HS-5 (cell line): Measurements from ENCODE around the gene RABEP2.
"Not testable (repeated sequence)": the region's sequence is repeated elsewhere in the genome, so short reads cannot be mapped to it uniquely, and the experiment has no call there.

ENCODE experiments used
- DNase-seq: peaks from one replicate; pipeline ENCODE4 v3.0.0-alpha.2; 2012; ENCODE audit warnings: low read depth

RABEP2 gene, protein sequence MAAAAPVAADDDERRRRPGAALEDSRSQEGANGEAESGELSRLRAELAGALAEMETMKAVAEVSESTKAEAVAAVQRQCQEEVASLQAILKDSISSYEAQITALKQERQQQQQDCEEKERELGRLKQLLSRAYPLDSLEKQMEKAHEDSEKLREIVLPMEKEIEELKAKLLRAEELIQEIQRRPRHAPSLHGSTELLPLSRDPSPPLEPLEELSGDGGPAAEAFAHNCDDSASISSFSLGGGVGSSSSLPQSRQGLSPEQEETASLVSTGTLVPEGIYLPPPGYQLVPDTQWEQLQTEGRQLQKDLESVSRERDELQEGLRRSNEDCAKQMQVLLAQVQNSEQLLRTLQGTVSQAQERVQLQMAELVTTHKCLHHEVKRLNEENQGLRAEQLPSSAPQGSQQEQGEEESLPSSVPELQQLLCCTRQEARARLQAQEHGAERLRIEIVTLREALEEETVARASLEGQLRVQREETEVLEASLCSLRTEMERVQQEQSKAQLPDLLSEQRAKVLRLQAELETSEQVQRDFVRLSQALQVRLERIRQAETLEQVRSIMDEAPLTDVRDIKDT

DNA sequence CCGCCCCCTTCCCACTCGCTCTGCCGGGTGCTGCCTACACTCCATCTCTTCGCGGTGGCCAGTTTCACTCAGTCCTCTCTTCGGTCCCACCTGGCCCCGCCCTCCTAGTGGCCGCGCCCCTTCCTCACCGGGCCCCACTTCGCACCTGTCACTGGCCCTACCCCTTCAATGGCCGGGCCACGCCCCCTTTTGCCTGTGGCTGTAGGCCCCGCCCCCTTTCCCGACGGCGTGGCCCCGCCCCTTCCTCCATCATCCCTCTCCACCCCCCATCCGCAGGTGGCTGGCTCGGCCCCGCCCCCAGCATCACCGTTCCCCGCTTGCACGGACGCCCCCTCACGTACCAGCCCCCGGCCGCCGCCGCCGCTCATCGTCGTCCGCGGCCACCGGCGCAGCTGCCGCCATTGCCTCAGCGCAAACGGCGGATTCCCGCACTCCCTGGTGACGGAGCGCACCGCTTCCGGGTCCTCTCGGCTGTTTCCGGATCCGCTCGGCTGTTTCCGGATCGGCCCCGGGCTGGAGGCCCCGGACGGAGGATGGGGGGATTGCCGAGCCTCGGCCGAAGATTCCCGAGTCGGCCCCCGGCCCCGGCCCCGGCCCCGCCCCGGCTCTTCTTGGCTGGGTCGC lies at the start of gene RABEP2:
Gene RABEP2 (minus strand): TSS at position 477 of the 624 bp plus-strand sequence. CDS start 75 bp downstream, at position 402.
- peak; percentile 28 for DNase-seq

DNA sequence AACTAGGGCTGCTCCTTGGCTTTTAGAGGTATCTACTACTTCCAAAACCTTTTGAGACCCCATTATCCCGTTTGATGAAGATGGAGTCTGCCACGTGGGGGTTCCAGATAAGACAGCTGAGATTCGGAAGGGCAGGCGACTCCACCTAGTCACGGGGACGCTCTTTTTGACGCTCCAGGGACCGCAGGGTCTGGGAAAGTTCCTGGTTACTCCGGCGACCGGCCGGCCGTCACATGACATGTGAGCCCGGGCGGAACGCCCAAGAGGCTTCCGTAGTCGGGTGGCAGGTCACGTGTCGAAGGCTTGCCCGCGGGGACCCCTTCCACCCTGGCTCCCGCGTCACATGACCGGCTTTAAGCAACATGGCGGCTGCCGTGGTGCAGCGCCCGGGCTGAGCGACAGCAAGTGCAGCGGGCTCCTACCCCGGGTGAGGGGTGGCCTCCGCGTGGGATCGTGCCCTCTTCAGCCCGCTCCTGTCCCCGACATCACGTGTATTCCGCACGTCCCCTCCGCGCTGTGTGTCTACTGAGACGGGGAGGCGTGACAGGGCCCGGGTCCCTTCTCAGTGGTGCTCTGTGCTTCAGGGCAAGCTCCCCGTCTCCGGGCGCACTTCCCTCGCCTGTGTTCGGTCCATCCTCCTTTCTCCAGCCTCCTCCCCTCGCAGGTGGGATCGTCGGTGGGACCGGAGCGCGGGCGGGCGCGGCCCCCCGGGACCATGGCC lies 49.6 kb upstream of the RABEP2 start, which contains the start of gene SPNS1:
Gene SPNS1 (plus strand): TSS at position 342 of the 721 bp plus-strand sequence. CDS start 374 bp downstream, at position 716.
- peak; percentile 83 for DNase-seq

DNA sequence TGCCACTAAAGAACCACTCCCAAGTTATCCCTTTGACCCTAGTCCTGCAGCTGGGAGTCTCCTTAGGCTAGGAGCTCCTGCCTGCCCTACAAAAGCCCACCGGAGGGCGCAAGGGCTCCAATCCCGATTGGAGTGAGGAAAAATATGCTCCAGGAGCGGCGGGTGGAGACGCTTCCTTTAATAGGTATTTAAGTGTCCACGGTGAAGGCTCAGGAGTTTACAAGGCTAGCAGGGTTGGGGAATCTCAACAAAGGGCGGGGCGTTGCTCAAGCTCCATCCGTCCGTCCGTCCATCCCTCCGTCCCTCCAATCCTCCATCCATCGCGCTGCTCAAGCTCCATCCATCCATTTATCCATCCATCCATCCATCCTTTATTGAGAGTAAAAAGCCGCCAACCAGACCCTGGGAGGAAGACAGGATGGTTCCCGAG lies 49.0 kb upstream of the RABEP2 start:
- peak; percentile 16 for DNase-seq

DNA sequence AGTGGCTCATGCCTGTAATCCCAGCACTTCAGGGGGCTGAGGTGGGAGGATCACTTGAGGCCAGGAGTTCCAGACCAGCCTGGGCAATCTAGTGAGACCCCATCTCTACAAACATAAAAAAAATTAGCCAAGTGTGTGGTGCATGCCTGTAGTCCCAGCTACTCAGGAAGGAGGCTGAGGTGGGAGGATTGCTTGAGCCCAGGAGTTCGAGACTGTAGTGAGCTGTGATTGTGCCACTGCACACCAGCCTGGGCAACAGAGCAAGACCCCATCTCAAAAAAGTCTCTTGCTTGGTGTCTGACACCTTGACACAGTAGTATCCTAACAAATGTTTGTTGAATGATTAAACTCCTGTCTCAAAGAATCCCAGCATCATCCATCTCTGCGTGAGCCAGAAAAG lies 44.7 kb upstream of the RABEP2 start:
- not testable (repeated sequence) for DNase-seq

DNA sequence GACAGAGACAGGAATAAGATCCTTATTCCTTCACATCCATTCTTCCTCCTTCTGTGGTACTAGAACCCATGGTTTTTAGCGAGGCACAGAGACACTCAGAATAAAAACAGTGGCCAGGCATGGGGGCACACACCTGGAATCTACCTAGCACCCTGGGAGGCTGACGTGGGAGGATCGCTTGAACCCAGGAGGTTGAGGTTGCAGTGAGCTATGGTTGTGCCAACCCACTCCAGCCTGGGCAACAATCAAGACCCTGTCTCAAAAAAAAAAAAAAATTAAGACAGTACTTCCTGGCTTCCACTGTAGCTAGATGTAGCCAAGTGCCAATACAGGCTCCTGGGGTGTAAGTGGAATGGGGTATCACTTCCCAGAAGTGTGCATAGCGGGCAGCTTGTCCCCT lies 42.1 kb upstream of the RABEP2 start:
- no peak for DNase-seq

DNA sequence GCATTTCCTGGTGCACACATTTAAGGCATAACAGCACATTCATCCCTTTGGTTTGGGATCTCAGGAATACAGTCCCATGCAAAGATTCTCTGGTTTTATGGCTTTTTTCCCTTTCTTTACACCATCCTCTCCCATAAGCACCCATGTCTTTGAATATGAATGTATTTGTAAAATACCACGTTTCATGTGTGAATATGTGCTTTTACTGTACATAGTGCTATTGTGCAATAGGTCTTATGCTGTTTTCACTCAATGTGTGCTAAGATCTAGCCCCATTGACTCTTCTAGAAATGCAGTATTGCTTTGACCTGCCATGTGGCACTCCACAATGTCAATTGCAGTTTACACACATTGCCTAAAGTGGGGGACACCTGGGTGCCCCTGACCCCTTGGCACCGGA lies 39.5 kb upstream of the RABEP2 start:
- DNase-seq, result no peak

DNA sequence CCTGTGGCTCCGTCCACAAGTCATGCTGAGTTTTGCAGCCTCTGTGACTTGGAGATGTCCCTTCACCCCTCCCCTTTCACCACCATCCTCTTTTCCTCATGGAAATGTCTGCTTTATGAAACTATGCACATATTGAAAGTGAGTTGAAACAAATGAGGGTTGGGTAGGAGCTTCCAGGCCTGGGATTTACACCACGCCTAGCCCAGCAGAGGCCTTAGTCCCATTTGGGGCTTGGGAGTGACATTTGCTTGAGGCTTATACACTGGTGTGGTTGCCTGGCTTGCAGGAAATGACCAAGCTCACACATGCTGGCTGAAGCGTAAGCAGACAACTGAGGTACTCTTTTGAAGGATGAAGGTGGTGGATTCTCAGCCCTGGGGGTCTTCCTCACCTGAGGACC lies 39.0 kb upstream of the RABEP2 start:
- no peak for DNase-seq

DNA sequence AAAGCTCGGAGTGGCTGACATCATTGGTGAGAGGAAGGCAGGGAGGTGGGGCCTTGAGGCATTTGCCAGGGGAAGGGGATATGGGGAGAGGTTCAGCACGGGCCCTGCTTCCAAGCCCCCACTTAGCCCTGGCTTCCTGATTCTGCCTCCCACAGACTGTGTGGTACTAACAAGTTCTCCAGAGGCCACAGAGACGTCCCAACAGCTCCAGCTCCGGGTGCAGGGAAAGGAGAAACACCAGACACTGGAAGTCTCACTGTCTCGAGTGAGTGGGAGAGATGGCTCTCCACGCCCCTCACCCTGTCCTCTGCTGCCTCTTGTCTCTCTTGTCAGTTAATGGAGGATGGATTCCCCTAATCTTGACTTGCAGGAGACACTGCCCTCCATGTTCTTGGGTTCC lies 33.8 kb upstream of the RABEP2 start:
- DNase-seq, result no peak

DNA sequence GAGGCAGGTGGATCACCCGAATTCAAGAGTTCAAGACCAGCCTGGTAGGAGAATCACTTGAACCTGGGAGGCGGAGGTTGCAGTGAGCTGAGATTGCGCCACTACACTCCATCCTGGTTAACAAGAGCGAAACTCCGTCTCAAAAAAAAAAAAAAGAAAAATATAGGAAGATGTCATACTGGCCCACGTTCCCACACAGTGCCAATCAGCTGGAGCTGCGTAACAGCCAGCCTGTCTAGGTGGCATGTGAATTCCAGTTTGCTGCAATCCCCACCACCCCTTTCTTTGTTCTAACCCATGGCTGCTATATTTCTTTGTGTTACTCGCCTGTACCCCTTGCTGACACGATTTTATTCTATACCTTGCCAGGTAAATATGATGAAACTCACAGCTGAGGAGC lies 33.2 kb upstream of the RABEP2 start:
- DNase-seq, result no peak

DNA sequence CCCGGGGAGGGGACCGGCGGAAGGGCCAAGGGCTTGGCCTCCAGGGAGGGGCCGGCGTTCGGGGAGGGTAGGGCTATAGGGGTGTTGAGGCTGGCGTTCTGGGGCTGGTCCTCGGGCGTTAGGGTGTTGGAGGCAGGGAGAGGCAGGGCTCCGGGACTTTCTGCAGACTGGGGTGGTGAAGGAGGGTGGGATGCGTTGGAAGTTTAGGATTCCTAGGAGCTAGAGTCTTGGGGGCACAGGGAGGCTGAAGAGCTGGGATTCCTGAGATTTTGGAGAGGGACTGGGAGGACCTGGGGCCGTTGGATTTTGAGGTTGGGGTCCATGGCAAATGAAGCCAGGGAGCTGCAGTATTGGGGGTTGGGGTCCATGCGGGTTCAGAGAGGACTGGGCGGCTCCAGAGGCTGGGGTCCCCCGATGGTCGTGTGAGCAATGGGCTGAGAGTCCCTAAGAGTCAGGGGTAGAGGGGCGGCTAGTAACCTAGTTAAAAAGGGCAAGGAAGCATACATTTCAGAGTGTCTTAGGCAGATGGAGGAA lies 26.4 kb upstream of the RABEP2 start:
- DNase-seq, result no peak

DNA sequence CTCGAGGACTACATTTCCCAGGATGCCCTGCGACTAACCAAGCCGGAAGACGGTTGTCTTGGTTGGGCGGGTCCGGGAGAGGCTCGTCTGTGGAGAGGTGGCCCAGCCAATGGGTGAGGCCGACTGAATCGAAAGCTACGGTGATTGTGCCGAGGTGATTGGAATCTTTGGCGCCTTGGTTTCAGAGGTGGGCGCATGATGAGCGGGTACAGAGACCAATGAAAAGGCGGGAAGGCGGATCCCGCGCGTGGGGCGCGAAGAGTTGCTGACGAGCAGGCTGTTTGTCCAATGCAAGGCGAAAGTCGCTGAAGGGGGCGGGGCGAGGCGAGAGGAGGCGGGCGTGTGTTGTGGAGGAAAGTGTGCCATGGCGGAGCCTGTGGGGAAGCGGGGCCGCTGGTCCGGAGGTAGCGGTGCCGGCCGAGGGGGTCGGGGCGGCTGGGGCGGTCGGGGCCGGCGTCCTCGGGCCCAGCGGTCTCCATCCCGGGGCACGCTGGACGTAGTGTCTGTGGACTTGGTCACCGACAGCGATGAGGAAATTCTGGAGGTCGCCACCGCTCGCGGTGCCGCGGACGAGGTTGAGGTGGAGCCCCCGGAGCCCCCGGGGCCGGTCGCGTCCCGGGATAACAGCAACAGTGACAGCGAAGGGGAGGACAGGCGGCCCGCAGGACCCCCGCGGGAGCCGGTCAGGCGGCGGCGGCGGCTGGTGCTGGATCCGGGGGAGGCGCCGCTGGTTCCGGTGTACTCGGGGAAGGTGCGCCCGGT lies 25.8 kb upstream of the RABEP2 start, which contains the start of gene NFATC2IP:
Gene NFATC2IP (plus strand): TSS at position 290 of the 762 bp plus-strand sequence. CDS start 75 bp downstream, at position 365.
- DNase-seq, result peak; percentile 99

DNA sequence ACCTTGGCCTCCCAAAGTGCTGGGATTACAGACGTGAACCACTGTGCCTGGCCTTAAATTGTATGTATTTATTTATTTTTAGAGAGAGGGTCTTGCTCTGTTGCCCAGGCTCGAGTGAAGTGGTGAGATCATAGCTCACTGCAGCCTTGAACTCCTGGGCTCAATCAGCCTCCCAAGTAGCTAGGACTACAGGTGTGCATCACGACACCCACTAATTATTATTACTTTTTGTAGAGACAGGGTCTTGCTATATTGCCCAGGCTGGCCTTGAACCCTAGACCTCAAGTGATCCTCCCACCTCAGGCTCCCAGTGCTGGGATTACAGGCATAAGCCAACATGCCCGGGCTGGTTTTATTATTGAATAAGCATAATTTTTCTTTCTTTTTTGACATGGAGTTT lies 21.6 kb upstream of the RABEP2 start:
- no peak for DNase-seq

DNA sequence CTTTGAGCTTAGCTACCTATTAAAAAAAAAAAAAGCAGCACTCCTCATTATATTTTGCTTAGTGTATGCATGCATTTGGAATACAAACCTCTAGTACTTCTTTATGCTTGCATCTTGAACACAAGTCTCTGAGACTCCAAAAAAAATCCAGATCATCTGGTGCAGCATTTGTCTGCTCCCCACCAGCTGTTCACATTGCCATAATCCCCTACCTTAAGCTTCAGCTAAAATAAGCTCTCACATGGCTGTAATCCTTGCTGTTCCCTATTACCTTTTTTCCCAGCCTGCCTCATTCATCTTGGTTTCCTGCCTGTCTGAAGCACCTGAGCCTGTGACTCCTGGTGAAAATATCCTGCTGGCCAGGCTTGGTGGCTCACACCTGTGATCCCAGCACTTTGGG lies 18.2 kb upstream of the RABEP2 start:
- DNase-seq, result no peak

DNA sequence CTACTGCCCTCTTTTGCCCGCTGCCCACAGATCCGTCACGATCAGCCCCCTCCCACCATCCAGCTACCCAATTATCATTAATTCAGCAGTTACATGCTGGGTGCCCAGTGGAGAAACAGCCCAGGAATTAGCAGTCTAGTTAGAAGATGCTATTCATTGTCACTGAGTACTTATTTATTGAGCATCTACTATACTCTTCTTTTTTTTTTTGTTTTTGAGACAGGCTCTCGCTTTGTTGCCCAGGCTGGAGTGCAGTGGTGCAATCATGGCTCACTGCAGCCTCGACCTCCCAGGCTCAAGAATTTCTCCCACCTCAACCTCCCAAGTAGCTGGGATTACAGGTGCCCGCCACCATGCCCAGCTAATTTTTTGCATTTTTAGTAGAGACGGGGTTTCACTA lies 14.8 kb upstream of the RABEP2 start:
- not testable (repeated sequence) for DNase-seq

DNA sequence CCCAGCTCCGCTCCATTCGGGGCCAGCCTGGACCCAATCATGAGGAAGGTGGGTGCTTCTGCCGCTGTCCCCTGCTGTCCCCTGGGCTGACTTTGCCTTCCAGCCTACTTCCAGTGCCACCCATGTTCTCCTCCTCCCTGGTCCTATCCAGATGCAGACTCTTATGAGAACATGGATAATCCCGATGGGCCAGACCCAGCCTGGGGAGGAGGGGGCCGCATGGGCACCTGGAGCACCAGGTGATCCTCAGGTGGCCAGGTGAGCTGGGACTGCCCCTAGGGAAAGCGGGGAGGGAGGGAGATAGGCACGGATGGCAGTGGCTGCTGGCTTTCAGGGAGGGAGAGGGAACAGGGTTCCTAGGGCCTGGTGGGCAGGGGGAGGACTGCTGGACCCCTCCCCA lies 13.7 kb upstream of the RABEP2 start:
- no peak for DNase-seq

DNA sequence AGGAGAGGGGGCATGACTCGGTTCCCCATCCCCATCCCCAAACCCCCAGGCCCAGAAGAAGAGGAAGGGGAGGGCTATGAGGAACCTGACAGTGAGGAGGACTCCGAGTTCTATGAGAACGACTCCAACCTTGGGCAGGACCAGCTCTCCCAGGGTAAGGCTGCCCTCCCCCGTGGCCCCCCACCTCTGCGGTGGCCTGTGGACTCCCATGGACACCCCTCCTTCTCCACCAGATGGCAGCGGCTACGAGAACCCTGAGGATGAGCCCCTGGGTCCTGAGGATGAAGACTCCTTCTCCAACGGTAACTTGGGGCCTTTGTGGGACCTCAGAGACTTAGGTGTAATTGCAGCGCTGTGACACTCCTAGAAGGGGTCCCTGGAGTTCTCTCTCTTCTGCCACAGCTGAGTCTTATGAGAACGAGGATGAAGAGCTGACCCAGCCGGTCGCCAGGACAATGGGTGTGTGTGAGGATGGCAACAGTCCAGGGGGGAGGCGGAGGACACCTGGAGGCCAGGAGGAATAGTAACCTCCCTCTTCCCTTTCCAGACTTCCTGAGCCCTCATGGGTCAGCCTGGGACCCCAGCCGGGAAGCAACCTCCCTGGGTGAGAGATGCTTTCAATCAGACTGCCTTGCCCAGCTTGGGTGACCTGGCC lies 12.3 kb upstream of the RABEP2 start:
- no peak for DNase-seq

DNA sequence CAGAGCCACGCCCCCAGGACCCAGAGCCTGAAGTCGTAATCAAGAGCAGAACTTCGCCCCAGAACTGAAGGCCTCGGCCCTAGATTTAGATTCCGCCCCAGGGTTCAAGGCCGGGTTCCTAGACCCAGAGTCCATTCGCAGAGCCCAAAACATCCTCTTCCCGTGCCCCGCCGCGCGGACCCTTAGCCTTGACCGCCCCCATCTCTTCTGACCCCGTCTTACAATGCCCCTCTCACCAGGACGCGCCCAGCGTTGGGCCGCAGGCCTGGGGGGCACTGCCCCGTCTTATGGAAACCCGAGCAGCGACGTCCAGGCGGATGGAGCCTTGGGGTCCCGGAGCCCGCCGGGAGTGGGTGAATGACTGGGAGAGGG lies 11.7 kb upstream of the RABEP2 start:
- DNase-seq, result no peak

DNA sequence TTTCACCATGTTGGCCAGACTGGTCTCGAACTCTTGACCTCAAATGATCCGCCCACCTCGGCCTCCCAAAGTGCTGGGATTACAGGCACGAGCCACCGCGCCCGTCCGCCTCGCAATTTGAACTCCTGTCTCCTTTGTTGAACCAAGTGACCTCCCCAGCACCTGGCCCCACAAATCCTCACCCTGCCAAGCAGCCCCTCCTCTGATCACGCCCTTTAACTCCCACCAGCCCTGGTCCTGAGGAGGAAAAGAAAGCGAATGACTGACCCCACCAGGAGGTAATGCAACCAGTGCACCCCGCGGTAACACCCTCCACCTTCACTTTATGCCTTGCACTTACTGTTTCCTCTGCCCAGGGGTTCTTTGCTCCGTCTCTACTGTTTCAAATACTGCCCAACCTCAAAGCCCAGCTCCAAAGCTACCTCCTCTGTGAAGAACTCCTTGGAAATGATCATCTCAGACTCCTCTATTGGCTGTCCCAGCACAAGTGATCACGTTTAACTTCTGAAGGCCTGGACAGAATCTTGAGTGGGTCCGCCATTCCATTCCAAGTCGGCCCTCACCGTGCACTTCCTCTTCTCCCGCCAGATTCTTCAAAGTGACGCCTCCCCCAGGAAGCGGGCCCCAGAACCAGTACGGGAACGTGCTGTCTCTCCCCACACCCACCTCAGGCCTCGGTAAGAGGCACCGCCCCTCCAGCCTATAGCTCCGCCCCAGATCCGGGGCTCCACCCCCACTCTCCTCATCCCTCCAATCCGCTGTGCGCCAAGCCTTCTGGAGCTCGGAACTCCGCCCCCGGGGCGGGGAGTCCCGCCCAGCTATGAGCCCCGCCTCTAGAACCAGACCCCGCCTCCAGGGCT lies 11.1 kb upstream of the RABEP2 start:
- DNase-seq, result no peak

DNA sequence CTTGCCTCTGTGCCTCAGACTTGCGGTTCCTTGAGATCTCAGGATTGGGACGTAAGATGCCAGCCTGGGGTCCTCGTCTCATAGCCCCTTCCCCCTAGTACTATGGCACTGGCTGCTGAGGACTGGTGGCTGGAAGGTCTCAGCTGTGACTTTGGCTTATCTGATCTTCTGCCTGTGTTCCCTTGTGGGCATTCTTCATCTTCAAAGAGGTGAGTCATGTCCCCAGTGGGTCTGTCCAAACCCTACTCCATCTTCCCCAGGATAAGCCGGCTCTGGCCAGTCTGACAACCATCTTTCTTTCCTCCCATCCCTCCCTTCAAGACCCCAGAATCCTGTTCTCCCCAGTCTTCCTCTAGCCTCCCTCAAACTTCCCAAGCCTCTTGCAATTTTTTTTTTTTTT lies 10.3 kb upstream of the RABEP2 start:
- no peak for DNase-seq

DNA sequence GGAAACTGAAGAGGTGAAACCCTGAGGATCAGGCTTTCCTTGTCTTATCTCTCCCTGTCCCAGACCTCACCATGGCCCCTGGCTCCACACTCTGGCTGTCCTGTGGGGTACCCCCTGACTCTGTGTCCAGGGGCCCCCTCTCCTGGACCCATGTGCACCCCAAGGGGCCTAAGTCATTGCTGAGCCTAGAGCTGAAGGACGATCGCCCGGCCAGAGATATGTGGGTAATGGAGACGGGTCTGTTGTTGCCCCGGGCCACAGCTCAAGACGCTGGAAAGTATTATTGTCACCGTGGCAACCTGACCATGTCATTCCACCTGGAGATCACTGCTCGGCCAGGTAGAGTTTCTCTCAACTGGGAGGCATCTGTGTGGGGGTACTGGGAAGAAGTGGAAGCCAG lies 8.1 kb upstream of the RABEP2 start:
- no peak for DNase-seq
